HepG2 (cell line): ENCODE data around the gene UTF1. TPM values are rescaled to one million over a fixed set of nuclear protein-coding genes. Genes with fewer than 3 reads are reported as not detected.

Experiments used
- ATAC-seq: fragments of 200-7000 bp; cut with Tn5 transposase; 3 replicates; pipeline ENCODE4 v1.9.1; 2020; ENCODE audit warnings: mild to moderate bottlenecking, moderate library complexity
- BruUV-seq: library from RNA; stranded (reverse); fragments of 400-500 nt; replicated peaks from 2 replicates; lab custom pipeline; 2021; lab: Mats Ljungman, UMichigan
- CTCF ChIA-PET: fragments of 300-600 bp; formaldehyde crosslinking; extraction: SDS; loops from one replicate; lab custom pipeline; 2021; ENCODE audit warnings: low total read pairs, inconsistent platforms, low intra/inter-chr PET ratio; lab: Yijun Ruan, JAX
- POLR2A ChIA-PET: fragments of 350-600 bp; sonication (Branson Sonifier 250); formaldehyde crosslinking; loops from one replicate; lab custom pipeline; 2020; ENCODE audit warnings: antibody characterized with exemption, inconsistent platforms; lab: Yijun Ruan, JAX
- DNase-seq: peaks from one replicate; pipeline ENCODE4 v3.0.0-alpha.2; 2015; ENCODE audit warnings: low spot score
- FAIRE-seq: peaks from 3 replicates; lab custom pipeline; 2011; peaks lifted over from hg19 to GRCh38; lab: Jason Lieb, UNC
- H2AFZ ChIP-seq: one replicate; pipeline ENCODE4 v1.6.1; 2011; ENCODE audit warnings: low read length, inconsistent platforms
- H3K27ac ChIP-seq: fragments of 300-600 bp; 3 replicates; pipeline ENCODE4 v1.8.0; 2011; ENCODE audit warnings: mixed run types, mild to moderate bottlenecking, mixed read lengths, low read length, inconsistent platforms; ENCODE audit not compliant: insufficient read depth; ENCODE audit errors: extremely low read length
- H3K27me3 ChIP-seq, 2 experiments: fragments of 200-600 bp in 1 of 2; 2 replicates in 1 of 2; 3 replicates in 1 of 2; pipeline versions ENCODE4 v1.6.0 to v1.8.0; 2011; ENCODE audit warnings: low read length in 2 of 2, mild to moderate bottlenecking in 2 of 2, moderate library complexity in 2 of 2, inconsistent platforms in 1 of 2; ENCODE audit not compliant: insufficient read depth in 2 of 2, control insufficient read depth in 1 of 2
- H3K36me3 ChIP-seq, 2 experiments: fragments of 200-600 bp in 1 of 2; replicated peaks in 1 of 2; 2 replicates in 1 of 2; 3 replicates in 1 of 2; pipeline versions ENCODE4 v1.5.1 to v1.8.0; 2011; ENCODE audit warnings: low read length in 2 of 2, inconsistent platforms in 1 of 2; ENCODE audit not compliant: insufficient read depth in 2 of 2, control insufficient read depth in 1 of 2
- H3K4me1 ChIP-seq: 2 replicates; pipeline ENCODE4 v1.5.1; 2012; ENCODE audit warnings: low read length, inconsistent platforms; ENCODE audit not compliant: insufficient read depth
- H3K4me2 ChIP-seq: 2 replicates; pipeline ENCODE4 v1.6.0; 2011; ENCODE audit warnings: low read depth, low read length, inconsistent platforms
- H3K4me3 ChIP-seq, 3 experiments: fragments of 200-600 bp in 1 of 3; sonication (generic), shearing (Covaris generic) in 1 of 3; replicated peaks in 1 of 3; 2 replicates each; pipeline ENCODE4 v1.5.1; 2011 to 2016; ENCODE audit warnings: low read length in 3 of 3, inconsistent platforms in 2 of 3, low read depth in 2 of 3, mild to moderate bottlenecking in 2 of 3, control low read depth in 1 of 3, mixed read lengths in 1 of 3; ENCODE audit not compliant: insufficient read depth in 1 of 3
- H3K79me2 ChIP-seq: one replicate; pipeline ENCODE4 v1.6.1; 2011; ENCODE audit warnings: low read length, inconsistent platforms; ENCODE audit not compliant: insufficient read depth
- H3K9ac ChIP-seq: 2 replicates; pipeline ENCODE4 v1.6.0; 2011; ENCODE audit warnings: mild to moderate bottlenecking, low read depth, low read length, inconsistent platforms; ENCODE audit not compliant: insufficient read depth
- H3K9me3 ChIP-seq: 2 replicates; pipeline ENCODE4 v1.5.1; 2012; ENCODE audit warnings: mild to moderate bottlenecking, low read length
- H4K20me1 ChIP-seq: 2 replicates; pipeline ENCODE4 v1.6.0; 2011; ENCODE audit warnings: inconsistent platforms, mild to moderate bottlenecking, low read length, moderate library complexity; ENCODE audit not compliant: insufficient read depth
- FOSL2 ChIP-seq: sonication (generic); formaldehyde crosslinking; IDR thresholded peaks from 2 replicates; pipeline ENCODE4 v1.4.0; 2020; ENCODE audit warnings: missing genetic modification reagents
- IRF2 ChIP-seq: IDR thresholded peaks from 2 replicates; pipeline ENCODE4 v1.6.1; 2018; ENCODE audit warnings: missing genetic modification reagents, missing compliant biosample characterization
- PBX3 ChIP-seq: sonication (generic); formaldehyde crosslinking; IDR thresholded peaks from 2 replicates; pipeline ENCODE4 v1.8.1; 2023; ENCODE audit warnings: missing genetic modification reagents, inconsistent platforms, borderline replicate concordance
- REST ChIP-seq, 2 experiments: IDR thresholded peaks; 2 replicates each; pipeline ENCODE4 v1.6.1; 2011 to 2012; ENCODE audit warnings: low read length in 2 of 2, borderline replicate concordance in 1 of 2, low read depth in 1 of 2, mild to moderate bottlenecking in 1 of 2, moderate library complexity in 1 of 2
- TBX2 ChIP-seq: sonication (generic); formaldehyde crosslinking; IDR thresholded peaks from 2 replicates; pipeline ENCODE4 v1.5.0; 2020; ENCODE audit warnings: missing genetic modification reagents, mild to moderate bottlenecking, borderline replicate concordance
- ZC3H4 ChIP-seq: sonication (generic); formaldehyde crosslinking; IDR thresholded peaks from 2 replicates; pipeline ENCODE4 v1.4.0; 2020; ENCODE audit warnings: missing genetic modification reagents, borderline replicate concordance
- ZHX1 ChIP-seq: sonication (generic); formaldehyde crosslinking; IDR thresholded peaks from 2 replicates; pipeline ENCODE4 v1.8.1; 2022; ENCODE audit warnings: low read depth, mild to moderate bottlenecking, missing genetic modification reagents
- ZNF263 ChIP-seq: sonication (generic); formaldehyde crosslinking; IDR thresholded peaks from 2 replicates; pipeline ENCODE4 v1.4.0; 2020; ENCODE audit warnings: missing genetic modification reagents
- ZNF282 ChIP-seq: fragments of 450-650 bp; IDR thresholded peaks from 2 replicates; pipeline ENCODE4 v1.6.1; 2018; ENCODE audit not compliant: partially characterized antibody
- ZNF543 ChIP-seq: sonication (generic); formaldehyde crosslinking; IDR thresholded peaks from 2 replicates; pipeline ENCODE4 v1.4.0; 2020; ENCODE audit warnings: mild to moderate bottlenecking, missing genetic modification reagents
- ZNF749 ChIP-seq: sonication (generic); formaldehyde crosslinking; IDR thresholded peaks from 2 replicates; pipeline ENCODE4 v1.8.0; 2022; ENCODE audit warnings: mild to moderate bottlenecking, missing genetic modification reagents, moderate library complexity, borderline replicate concordance
- ZNF776 ChIP-seq: sonication (generic); formaldehyde crosslinking; IDR thresholded peaks from 2 replicates; pipeline ENCODE4 v1.4.0; 2020; ENCODE audit warnings: mild to moderate bottlenecking, missing genetic modification reagents
- ZNF800 ChIP-seq: sonication (generic); formaldehyde crosslinking; IDR thresholded peaks from 2 replicates; pipeline ENCODE4 v1.4.0; 2020; ENCODE audit warnings: missing genetic modification reagents
- WGBS: methylation state at CpG from one replicate; pipeline ENCODE4 v1.1.6; 2017; ENCODE audit warnings: low lambda C conversion rate; 5-methylcytosine and 5-hydroxymethylcytosine counted together
- in situ Hi-C: cut with HindIII; loops from 2 replicates; pipeline ENCODE4 v1.10.0; 2017; ENCODE audit warnings: low pct_unique_long_range_greater_than_20kb; ENCODE audit not compliant: extremely low pct_ligation_motif_present
- intact Hi-C: fragments of 100-400 bp; cut with micrococcal nuclease; formaldehyde crosslinking; loops from one replicate; pipeline ENCODE4 v1.10.0; 2022; ENCODE audit not compliant: unreplicated experiment
- polyA plus RNA-seq, 8 experiments: library from polyadenylated mRNA; depleted of rRNA in 3 of 8; stranded (reverse) in 7 of 8; unstranded in 1 of 8; fragments of >200 nt; fragmentation: Illumina TruSeq in 4 of 8; extraction: Trizol in 4 of 8; gene quantifications; 2 replicates each; pipeline versions ENCODE4 v1.2.1 to v1.2.3, GENCODE V29; 2011 to 2016; ENCODE audit warnings: low read depth in 4 of 8, missing spikeins in 1 of 8, mixed read lengths in 1 of 8; ENCODE audit not compliant: insufficient read depth in 1 of 8
- total RNA-seq, 5 experiments: library from RNA; depleted of rRNA; stranded (reverse); fragments of >200 nt; fragmentation: Illumina TruSeq; extraction: Trizol; gene quantifications; 2 replicates each; pipeline ENCODE4 v1.2.3, GENCODE V29; 2016; ENCODE audit warnings: low read depth in 1 of 5

The UTF1 gene
- total and polyA plus RNA-seq, 2 of the 13 experiments (the other 11 are each of a cell fraction or from before 2014, with no cell fraction given) = not detected

- intact Hi-C loops (no loop called here), in situ Hi-C loops (no loop called here)
- no peak for FAIRE-seq
- H3K9me3 ChIP-seq = no peaks in the 10 kb centered on the region
- no peak for ATAC-seq
- no peak overlapping the region for H3K4me2 ChIP-seq
- peaks cover 29 to 83% of the 10 kb centered on the region in 2 experiments; a peak in 4 of 5 replicates for H3K27me3 ChIP-seq
- H3K27ac ChIP-seq = no peak overlapping the region
- CTCF ChIA-PET = no interaction called here
- TF ChIP-seq PBX3 = no peak
- no peak for TF ChIP-seq ZC3H4 (CRISPR knock-in tag)
- no peak for TF ChIP-seq ZHX1 (CRISPR knock-in tag)
- TF ChIP-seq IRF2 (CRISPR knock-in tag) = no peak
- TF ChIP-seq ZNF776 (CRISPR knock-in tag) = no peak
- TF ChIP-seq TBX2 (CRISPR knock-in tag) = no peak
- no peak for TF ChIP-seq REST (IDR thresholded peaks at IDR 0.05; ENCODE audit: borderline replicate concordance in 1 of 2, low read depth in 1 of 2, low read length in 2 of 2)
- no peak for TF ChIP-seq ZNF543 (CRISPR knock-in tag)
- no peak for TF ChIP-seq ZNF800
- no peak for TF ChIP-seq ZNF282
- no peak for TF ChIP-seq ZNF263 (CRISPR knock-in tag)
- TF ChIP-seq ZNF749 (CRISPR knock-in tag) = no peak
- no peak for TF ChIP-seq FOSL2 (CRISPR knock-in tag)
- no peaks in the 10 kb centered on the region for H3K4me1 ChIP-seq
- no peaks in the 10 kb centered on the region for H4K20me1 ChIP-seq
- H3K36me3 ChIP-seq = no peaks in the 10 kb centered on the region
- no peaks in the 10 kb centered on the region for H3K79me2 ChIP-seq
- no peak overlapping the region for H3K4me3 ChIP-seq
- DNase-seq = no peak
- H2AFZ ChIP-seq = no peak overlapping the region
- H3K9ac ChIP-seq = no peak overlapping the region
- 61% methylated on average over 13 of the region's 31 CpGs for WGBS
- POLR2A ChIA-PET = no interaction called here
- BruUV-seq = no TSS peak
Measured at GRCh38 chr10:133203652-133204195, 26.3 kb upstream of the UTF1 start.
